Motor neuron (in vitro differentiated cells): ENCODE results near the gene ELL. TPM values are rescaled to one million over a fixed set of nuclear protein-coding genes. Genes with fewer than 3 reads are reported as not detected.

Experiments used
- ATAC-seq, 8 experiments: fragments of 200-7000 bp; cut with Tn5 transposase; replicated peaks in 6 of 8; 2 replicates each; pipeline ENCODE4 v1.8.0; 2021; ENCODE audit warnings: mild to moderate bottlenecking in 8 of 8, moderate library complexity in 8 of 8
- H3K27ac ChIP-seq, 2 donors: fragments of 250-450 bp; sonication (Bioruptor Pico); 2 replicates each; pipeline ENCODE4 v1.9.0; 2021; ENCODE audit warnings: antibody characterized with exemption in 2 of 2, mild to moderate bottlenecking in 2 of 2, moderate library complexity in 1 of 2
- H3K4me1 ChIP-seq, 2 donors: fragments of 250-450 bp; sonication (Bioruptor Pico); replicated peaks in 1 of 2; 2 replicates each; pipeline ENCODE4 v1.6.1; 2021; ENCODE audit warnings: antibody characterized with exemption in 2 of 2, mild to moderate bottlenecking in 2 of 2, moderate library complexity in 1 of 2
- H3K4me3 ChIP-seq, 5 donors: fragments of 250-450 bp; sonication (Bioruptor Pico); 2 replicates each; pipeline ENCODE4 v1.9.0; 2021; ENCODE audit warnings: antibody characterized with exemption in 5 of 5, mild to moderate bottlenecking in 5 of 5, moderate library complexity in 4 of 5
- WGBS, 10 experiments: fragments of 450-650 bp; shearing (Covaris generic); methylation state at CpG; one replicate each; pipeline ENCODE4 v1.0.0; 2022; 5-methylcytosine and 5-hydroxymethylcytosine counted together
- in situ Hi-C, 9 experiments: fragments of 400-800 bp; cut with MboI; loops; one replicate each; pipeline ENCODE4 v1.15.0; 2021; ENCODE audit warnings: low sequenced_read_pairs in 9 of 9, low pct_unique_long_range_greater_than_20kb in 2 of 9; ENCODE audit not compliant: unreplicated experiment in 9 of 9
- total RNA-seq, 8 experiments: library from RNA; unstranded; fragments of 300-600 nt; gene quantifications; 2 replicates each; pipeline versions ENCODE4 v1.2.3 to v1.2.4, GENCODE V29; 2022

The ELL gene
- total RNA-seq, 8 experiments from 2014 or later = 3.4 to 13.8 (median 6.2) TPM

DNA sequence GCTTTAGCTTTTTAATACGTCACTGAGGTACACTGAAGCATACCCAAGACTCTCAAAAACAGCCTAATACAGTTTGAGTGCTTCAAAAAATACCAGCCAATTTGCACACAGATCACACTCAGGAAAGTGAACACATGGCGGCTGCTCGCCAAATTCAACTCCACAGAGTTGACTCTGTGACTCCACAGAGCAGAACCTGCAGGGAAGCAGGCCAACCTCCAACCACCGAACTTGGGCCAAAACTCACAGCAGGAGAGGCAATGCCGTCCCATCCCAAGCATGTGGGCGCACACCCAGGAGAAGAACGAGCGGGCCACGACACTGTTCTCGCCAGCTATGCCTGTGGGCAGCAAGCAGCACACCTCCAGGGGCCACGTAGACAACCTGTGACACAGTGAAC lies 21.1 kb downstream of the ELL start:
- no peak for ATAC-seq
- Histone ChIP-seq H3K4me3 (no peak overlapping the region), H3K4me1 (peaks cover 21 to 35% of the 10 kb centered on the region in 2 donors), H3K27ac (no peak overlapping the region)
- WGBS, 10 experiments = 67 to 100% (median 94%) methylated on average over 1 to 5 of the region's 11 CpGs; no CpG with 5 or more reads in 1 of the 10 experiments
- in situ Hi-C loops = no loop called here

DNA sequence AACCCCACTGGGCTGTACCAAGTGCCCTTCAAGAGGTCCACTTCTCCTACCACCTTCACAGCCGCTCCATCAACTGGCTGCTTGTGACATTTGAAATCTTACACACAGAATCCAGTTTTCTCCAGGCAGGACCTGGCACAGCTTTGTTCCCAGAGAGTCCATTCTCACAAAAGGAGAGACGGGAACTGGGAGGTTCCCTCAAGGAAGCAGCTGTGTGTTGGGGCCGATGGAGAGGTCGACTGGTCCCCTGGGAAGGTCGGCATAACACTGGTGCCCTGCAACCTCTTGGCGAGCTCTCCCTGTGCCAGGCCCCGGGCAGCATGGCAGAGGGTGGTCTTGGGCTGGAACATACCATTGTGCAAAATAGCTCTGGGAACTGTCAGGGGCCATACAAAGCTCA lies 21.5 kb downstream of the ELL start:
- Histone ChIP-seq H3K4me3 (no peak overlapping the region), H3K27ac (no peak overlapping the region), H3K4me1 (peaks cover 21 to 34% of the 10 kb centered on the region in 2 donors)
- in situ Hi-C loops = no loop called here
- 40 to 76% (median 73%) methylated on average over 1 to 6 of the region's 7 CpGs; no CpG with 5 or more reads in 5 of the 10 experiments for WGBS, 10 experiments
- peak in 3 of 8 experiments; percentile 5 to 15 (median 5) for ATAC-seq

DNA sequence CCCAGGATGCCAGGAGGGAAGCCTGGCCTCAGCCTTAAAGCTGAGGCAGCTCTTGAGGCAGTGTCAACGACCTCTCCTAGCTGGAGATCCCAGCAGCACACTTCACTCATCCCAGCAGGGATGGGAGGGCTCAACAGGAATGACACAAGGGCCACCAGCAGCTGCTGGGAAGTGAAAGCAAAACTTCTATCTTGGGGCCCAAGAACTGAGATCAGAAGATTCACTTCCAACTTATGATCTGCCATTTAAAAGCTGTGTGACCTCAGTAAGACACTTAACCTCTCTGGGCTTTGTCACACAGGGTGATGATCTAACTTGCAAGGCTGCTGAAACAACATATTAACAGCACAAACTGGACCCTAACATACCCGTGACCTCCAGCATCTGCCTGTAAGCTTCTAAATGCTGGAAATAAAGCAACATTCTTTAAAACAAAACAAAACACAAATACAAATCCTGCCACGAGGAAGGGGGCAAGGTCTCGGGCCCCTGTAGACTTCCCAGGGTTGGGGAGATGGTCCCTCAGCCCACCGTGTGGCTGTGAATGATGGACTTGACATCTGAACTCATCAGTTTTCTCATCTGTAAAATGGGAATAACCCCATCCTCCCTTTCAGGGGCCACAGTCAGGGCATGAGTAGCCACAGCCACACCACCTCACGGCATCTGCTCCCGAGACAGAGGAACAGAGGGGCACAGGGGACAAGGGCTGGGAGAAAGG lies 22.7 kb downstream of the ELL start:
- no peak overlapping the region for H3K4me3 ChIP-seq
- ATAC-seq = peak in 2 of 8 experiments; percentile 15 to 28
- in situ Hi-C loops = no loop called here
- no peak overlapping the region for H3K27ac ChIP-seq
- H3K4me1 ChIP-seq = peaks cover 11 to 22% of the 10 kb centered on the region in 2 donors
- WGBS, 10 experiments = 0 to 100% (median 80%) methylated on average over 1 to 4 of the region's 7 CpGs; no CpG with 5 or more reads in 2 of the 10 experiments

DNA sequence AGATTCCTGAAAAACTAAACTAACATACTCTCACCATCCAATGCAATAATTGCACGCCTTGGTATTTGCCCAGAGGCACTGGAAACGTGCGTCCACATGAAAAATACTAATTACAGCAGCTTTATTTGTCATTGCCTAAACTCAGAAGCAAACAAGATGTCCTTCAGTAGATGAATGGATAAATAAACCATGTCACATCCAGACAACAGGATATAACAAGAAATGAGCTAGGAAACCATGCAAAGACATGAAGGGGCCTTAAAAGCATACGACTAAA lies 25.0 kb downstream of the ELL start:
- ATAC-seq = peak in 2 of 8 experiments; percentile 7 to 35
- H3K27ac ChIP-seq = no peak overlapping the region
- H3K4me1 ChIP-seq = peaks cover 0 to 16% of the 10 kb centered on the region in 2 donors
- H3K4me3 ChIP-seq = no peak overlapping the region
- WGBS, 10 experiments = 0 to 100% (median 57%) methylated on average over 1 to 4 of the region's 4 CpGs; no CpG with 5 or more reads in 3 of the 10 experiments
- in situ Hi-C loops = no loop called here

DNA sequence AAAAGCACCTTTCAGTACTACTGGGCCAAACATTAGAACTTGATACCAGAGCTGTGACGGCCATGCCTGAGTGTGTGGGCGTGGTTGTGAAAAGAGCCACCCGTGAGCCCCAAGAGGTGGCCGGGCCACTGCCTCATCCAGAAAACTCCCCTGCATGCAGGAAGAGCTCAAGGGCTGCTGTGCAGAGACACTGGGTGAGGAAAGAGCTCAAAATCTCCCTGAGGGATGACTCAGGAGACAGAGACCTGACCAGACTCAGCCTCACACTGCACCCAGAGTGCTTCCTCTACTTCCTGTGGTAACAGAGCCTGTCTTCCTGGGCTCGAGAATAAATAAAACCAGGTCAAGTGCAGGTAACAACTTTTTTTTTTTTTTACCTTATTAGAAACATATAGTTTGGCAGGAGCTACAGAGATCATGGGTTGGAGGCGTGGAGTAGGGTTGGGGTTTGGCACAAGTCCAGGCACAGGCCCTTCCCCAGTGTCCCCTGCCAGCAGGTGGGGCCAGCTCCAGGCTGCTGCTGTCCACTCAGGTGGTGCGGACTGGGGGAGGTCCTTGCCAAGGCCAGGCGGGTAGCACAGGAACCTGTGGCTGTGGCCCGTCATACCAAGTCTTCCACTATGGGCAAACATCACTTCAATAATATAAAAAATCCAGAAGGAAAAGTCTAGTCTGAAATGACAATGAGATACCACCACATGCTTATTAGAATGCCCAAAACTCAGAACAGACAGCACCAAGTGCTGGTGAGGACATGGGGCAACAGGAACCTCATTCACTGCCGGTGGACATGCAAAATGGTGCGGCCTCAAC lies 25.5 kb downstream of the ELL start:
- ATAC-seq = peak in 5 of 8 experiments; percentile 5 to 65 (median 25)
- H3K27ac ChIP-seq = no peak overlapping the region
- WGBS, 10 experiments = 52 to 100% (median 95%) methylated on average over 1 to 7 of the region's 11 CpGs; no CpG with 5 or more reads in 1 of the 10 experiments
- peaks cover 0 to 16% of the 10 kb centered on the region in 2 donors for H3K4me1 ChIP-seq
- in situ Hi-C loops = no loop called here
- no peak overlapping the region for H3K4me3 ChIP-seq

DNA sequence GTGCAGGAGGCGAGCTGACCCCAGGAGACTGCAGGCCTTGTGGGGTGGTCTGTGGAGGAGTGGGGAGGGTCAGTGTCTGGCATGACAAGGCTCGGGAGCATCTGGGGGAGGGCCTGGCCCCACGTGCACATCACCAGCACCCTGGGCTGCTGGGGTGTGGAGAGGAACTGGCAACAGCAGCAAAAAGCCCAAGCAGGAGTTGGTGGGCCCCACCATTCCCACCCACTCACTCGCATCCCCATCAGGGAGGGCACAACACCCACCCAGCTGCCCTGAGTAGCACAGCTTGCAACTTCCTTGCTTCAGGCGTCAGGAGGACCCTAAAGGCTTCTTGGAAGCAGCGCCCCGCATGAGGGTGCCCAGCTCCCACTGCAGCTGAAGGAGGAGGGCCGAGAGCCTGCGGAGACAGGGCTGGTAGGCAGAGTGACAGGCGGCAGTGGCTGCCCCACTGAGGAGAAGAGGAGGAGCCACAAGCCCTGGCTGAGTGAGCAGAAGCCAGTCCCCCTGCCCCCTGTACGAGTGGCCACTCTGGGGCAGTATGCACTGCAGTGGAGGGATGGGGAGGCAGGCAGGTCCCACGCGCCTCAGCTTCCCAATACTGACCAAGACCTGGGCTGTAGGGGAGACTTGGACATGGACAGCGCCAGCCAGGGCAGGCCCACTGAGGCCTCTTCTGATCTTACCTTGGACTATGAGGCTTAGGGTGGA lies 26.5 kb downstream of the ELL start:
- ATAC-seq = peak in 5 of 8 experiments; percentile 63 to 88 (median 84)
- Histone ChIP-seq H3K4me1 (peaks cover 0 to 11% of the 10 kb centered on the region in 2 donors), H3K27ac (no peak overlapping the region), H3K4me3 (no peak overlapping the region)
- in situ Hi-C loops = no loop called here
- WGBS, 10 experiments = 69 to 100% (median 71%) methylated on average over 2 to 10 of the region's 14 CpGs; no CpG with 5 or more reads in 5 of the 10 experiments

DNA sequence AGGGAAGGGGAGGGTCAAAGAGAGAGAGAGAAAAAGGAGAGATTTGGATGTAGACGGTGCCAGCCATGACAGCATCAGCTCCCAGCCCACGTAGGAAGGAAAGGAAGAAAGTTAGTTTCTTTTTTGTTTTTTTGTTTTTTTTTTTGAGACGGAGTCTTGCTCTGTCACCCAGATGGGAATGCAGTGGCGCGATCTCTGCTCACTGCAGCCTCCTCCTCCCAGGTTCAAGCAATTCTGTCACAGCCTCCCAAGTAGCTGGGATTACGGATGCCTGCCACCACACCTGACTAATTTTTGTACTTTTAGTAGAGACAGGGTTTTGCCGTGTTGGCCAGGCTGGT lies 27.6 kb downstream of the ELL start:
- in situ Hi-C loops = no loop called here
- no peak overlapping the region for H3K4me3 ChIP-seq
- no peak overlapping the region for H3K27ac ChIP-seq
- H3K4me1 ChIP-seq = peaks cover under 1 to 6% of the 10 kb centered on the region in 2 donors
- WGBS, 10 experiments = 21 to 80% (median 56%) methylated on average over 3 of the region's 7 CpGs; no CpG with 5 or more reads in 7 of the 10 experiments
- peak in 1 of 8 experiments; percentile 31 for ATAC-seq

DNA sequence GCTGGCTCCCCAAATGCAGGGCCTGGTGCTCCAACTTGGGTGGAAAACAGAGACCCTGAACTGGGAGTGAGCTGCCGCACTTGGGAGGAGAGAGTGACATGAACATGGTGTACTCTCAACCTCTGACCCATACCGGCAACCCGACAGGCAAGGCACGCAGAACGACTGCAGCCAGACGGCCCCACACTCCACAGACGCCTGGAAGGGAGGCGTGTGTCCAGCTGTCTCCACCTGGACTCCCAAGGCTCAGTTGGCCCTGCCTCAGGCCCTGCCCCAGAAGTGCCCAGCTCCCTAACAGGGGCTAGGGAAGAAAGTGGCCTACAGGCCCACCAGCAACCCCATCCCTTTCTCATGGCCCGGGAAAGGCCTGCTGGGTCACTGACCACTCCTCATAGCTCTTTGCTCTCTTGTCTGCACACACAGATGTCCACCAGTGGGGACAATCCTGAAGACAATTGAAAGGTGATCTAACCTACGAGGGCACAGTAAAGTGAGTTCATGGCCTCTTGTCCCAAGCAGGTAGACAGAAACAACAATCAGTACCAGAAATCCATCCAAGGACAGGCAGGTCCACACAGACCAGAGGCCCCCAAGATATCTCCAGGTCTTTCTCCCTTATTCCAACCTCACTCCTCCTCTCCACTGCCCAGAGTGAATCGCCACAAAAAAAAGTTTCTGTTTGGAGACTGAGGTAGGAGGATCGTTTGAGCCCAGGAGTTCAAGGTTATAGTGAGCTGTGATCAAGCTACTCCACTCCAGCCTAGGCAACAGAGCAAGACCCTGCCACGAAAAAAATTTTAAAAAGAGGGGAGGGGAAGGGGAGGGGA lies 28.2 kb downstream of the ELL start:
- 40 to 85% (median 67%) methylated on average over 1 to 4 of the region's 13 CpGs; no CpG with 5 or more reads in 5 of the 10 experiments for WGBS, 10 experiments
- Histone ChIP-seq H3K27ac (no peak overlapping the region), H3K4me1 (peaks cover 4 to 11% of the 10 kb centered on the region in 2 donors), H3K4me3 (no peak overlapping the region)
- in situ Hi-C loops = no loop called here
- no peak for ATAC-seq

DNA sequence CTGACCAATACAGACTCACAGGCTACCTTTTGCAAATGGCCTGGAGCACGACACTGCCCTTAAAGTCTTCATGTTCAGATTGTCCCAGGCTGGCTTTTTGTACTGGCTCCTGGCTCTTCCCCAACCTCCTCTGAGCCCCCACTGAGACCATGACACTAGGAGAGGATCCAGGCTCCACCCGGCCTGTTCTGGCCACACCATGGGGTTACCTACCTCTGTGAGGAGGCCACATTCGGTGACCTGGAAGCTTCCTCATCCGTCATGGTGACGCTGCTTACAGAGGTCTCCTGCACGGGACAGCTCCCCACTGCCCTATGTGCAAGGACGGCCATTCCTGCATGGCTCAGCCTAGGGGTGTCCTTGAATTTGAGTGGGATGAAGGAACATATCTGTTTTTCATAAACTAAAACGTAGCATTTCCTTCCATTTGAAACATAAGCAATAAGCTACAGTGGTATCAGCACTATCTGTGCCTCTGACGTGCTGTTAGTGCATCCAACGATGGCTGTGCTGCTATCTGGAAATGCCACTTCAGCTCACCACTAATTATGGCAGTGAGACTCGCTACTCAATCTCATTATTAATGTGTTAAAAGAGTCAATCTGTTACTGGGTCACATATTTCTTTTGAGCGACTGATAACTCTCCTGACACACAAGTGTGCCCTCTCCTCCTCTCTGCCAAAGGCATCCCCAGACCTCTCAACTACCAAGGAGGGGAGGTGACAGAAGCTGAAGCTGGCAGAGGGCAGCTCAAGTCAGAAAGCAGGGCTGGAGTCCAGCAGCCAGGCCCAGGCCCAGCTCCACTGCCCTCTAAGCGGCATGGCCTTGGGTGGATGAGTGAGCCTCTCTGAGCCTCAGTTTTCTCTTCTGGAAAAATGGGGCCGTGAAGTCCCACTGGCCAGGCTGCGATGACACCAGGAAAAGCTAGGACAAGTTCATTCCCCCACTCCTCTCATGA lies 29.6 kb downstream of the ELL start:
- WGBS, 10 experiments = 61 to 100% (median 79%) methylated on average over 1 to 11 of the region's 15 CpGs
- no peak overlapping the region for H3K4me3 ChIP-seq
- no peak for ATAC-seq
- peaks cover 4 to 11% of the 10 kb centered on the region in 2 donors for H3K4me1 ChIP-seq
- H3K27ac ChIP-seq = no peak overlapping the region
- in situ Hi-C loops = no loop called here

DNA sequence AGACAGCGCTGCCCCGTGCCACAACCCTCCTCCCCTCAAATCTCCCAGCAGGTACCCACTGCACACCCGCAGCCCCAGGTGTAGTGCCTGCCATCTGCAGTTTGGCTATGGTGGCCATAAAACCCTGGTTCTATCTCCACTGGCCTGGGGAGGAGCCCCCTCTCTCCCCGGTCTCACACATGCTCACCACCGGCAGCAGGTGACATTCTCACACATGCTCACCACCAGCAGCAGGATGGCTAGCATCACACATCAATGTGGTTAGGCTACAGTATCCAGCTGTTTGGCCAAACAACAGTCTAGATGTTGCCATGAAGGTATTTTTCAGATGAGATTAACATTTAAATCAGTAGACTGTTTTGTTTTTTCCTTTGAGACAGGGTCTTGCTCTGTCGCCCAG lies 31.1 kb downstream of the ELL start:
- Histone ChIP-seq H3K4me1 (peaks cover 19 to 22% of the 10 kb centered on the region in 2 donors), H3K27ac (no peak overlapping the region), H3K4me3 (no peak overlapping the region)
- in situ Hi-C loops = no loop called here
- ATAC-seq = no peak
- WGBS, 10 experiments = 60 to 100% (median 95%) methylated on average over 1 to 3 of the region's 6 CpGs; no CpG with 5 or more reads in 5 of the 10 experiments

DNA sequence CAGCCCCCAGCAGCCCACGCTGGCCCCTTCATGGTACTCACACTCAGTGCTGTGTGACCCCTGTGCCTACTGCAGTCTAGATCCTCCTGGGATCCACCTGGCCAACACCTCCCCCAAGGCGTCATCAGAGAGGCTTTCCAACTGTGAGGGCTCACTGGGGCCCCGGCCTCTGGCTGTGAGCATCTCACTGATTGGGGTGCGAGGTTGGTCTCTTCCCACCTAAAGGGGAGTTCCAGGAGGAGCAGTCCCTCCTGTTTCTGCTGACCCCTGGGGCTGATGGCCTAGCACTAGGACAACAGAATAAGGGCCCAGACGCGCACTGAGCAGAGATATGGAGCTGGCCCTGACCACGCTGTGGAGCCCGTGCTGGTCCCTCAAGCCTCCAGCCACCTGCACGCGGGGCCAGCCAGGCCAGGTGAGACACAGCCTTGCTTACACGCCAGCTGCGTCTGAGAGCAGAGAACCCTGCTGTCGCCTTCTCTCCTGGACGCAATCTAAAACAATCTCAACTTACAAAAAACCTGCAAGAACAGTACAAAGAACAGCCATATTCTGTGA lies 32.2 kb downstream of the ELL start:
- Histone ChIP-seq H3K4me3 (no peak overlapping the region), H3K4me1 (peaks cover 23% of the 10 kb centered on the region in 2 donors), H3K27ac (no peak overlapping the region)
- in situ Hi-C loops = no loop called here
- WGBS, 10 experiments = 92 to 95% (median 93%) methylated on average over 3 to 4 of the region's 14 CpGs; no CpG with 5 or more reads in 7 of the 10 experiments
- ATAC-seq = no peak
